Neural progenitor cell (in vitro differentiated cells): ENCODE measurements around the gene SMG1. TPM values are rescaled to one million over a fixed set of nuclear protein-coding genes. Genes with fewer than 3 reads are reported as not detected.

Experiments
- DNase-seq: peaks from one replicate; pipeline ENCODE4 v3.0.0-alpha.2; 2016; ENCODE audit warnings: low spot score
- H2AFZ ChIP-seq: fragments of 200-600 bp; sonication (generic); replicated peaks from 2 replicates; pipeline ENCODE4 v1.6.1; 2016; ENCODE audit warnings: antibody characterized with exemption
- H3F3A ChIP-seq: fragments of 200-600 bp; sonication (generic); 2 replicates; pipeline ENCODE4 v1.6.1; 2016; ENCODE audit warnings: antibody characterized with exemption, low read depth
- H3K27ac ChIP-seq: fragments of 200-600 bp; sonication (generic); 2 replicates; pipeline ENCODE4 v1.5.1; 2016; ENCODE audit warnings: mild to moderate bottlenecking
- H3K27me3 ChIP-seq: fragments of 200-600 bp; sonication (generic); 2 replicates; pipeline ENCODE4 v1.6.1; 2016; ENCODE audit warnings: mild to moderate bottlenecking, moderate library complexity
- H3K36me3 ChIP-seq: fragments of 200-600 bp; sonication (generic); 2 replicates; pipeline ENCODE4 v1.5.1; 2016
- H3K4me1 ChIP-seq: fragments of 200-600 bp; sonication (generic); 2 replicates; pipeline ENCODE4 v1.6.1; 2016; ENCODE audit warnings: mixed run types
- H3K4me2 ChIP-seq: fragments of 200-600 bp; sonication (generic); 2 replicates; pipeline ENCODE4 v1.6.1; 2016
- H3K4me3 ChIP-seq: fragments of 200-600 bp; sonication (generic); 2 replicates; pipeline ENCODE4 v1.5.1; 2016
- H3K79me2 ChIP-seq: fragments of 200-600 bp; sonication (generic); 2 replicates; pipeline ENCODE4 v1.6.1; 2016; ENCODE audit warnings: low read depth
- H3K9ac ChIP-seq: fragments of 200-600 bp; sonication (generic); 2 replicates; pipeline ENCODE4 v1.6.1; 2016
- H3K9me3 ChIP-seq: fragments of 200-600 bp; sonication (generic); 2 replicates; pipeline ENCODE4 v1.5.1; 2016; ENCODE audit warnings: low read depth
- H4K20me1 ChIP-seq: fragments of 200-600 bp; sonication (generic); 2 replicates; pipeline ENCODE4 v1.6.1; 2016; ENCODE audit warnings: low read depth
- H3K27ac Mint-ChIP-seq: 3 replicates; pipeline ENCODE4 v1.8.0; 2021; ENCODE audit warnings: mixed read lengths
- H3K27me3 Mint-ChIP-seq: 2 replicates; pipeline ENCODE4 v1.8.0; 2022; ENCODE audit warnings: low read depth, mild to moderate bottlenecking, inconsistent platforms, moderate library complexity, mixed read lengths; ENCODE audit not compliant: insufficient read depth
- H3K36me3 Mint-ChIP-seq: 3 replicates; pipeline ENCODE4 v1.8.0; 2021; ENCODE audit warnings: mixed read lengths
- H3K4me1 Mint-ChIP-seq: 3 replicates; pipeline ENCODE4 v1.8.0; 2021; ENCODE audit warnings: mixed read lengths
- H3K4me3 Mint-ChIP-seq: 3 replicates; pipeline ENCODE4 v1.8.0; 2021; ENCODE audit warnings: mild to moderate bottlenecking, moderate library complexity, mixed read lengths
- H3K9me3 Mint-ChIP-seq: 3 replicates; pipeline ENCODE4 v1.8.0; 2020; ENCODE audit warnings: mixed read lengths
- CTCF ChIP-seq: fragments of 200-600 bp; sonication (generic); IDR thresholded peaks from 2 replicates; pipeline ENCODE4 v1.5.1; 2017; ENCODE audit warnings: antibody characterized with exemption, mild to moderate bottlenecking
- EZH2 ChIP-seq: fragments of 200-600 bp; sonication (generic); IDR thresholded peaks from 2 replicates; pipeline ENCODE4 v1.6.1; 2017; ENCODE audit warnings: antibody characterized with exemption, mild to moderate bottlenecking, moderate library complexity
- EZH2phosphoT487 ChIP-seq: fragments of 200-600 bp; sonication (generic); IDR thresholded peaks from 2 replicates; pipeline ENCODE4 v1.6.1; 2017; ENCODE audit warnings: antibody characterized with exemption
- total RNA-seq: library from RNA; depleted of rRNA; stranded (reverse); fragments of >200 nt; gene quantifications from 2 replicates; pipeline ENCODE4 v1.2.3, GENCODE V29; 2015; ENCODE audit warnings: low replicate concordance

SMG1 gene
- total RNA-seq, 1 donor from 2014 or later, result 69.7 TPM

- Histone ChIP-seq H2AFZ (no peak overlapping the region), H3K79me2 (no peaks in the 10 kb centered on the region), H3K4me1 (no peaks in the 10 kb centered on the region), H3K27ac (no peak overlapping the region), H3K4me3 (no peak overlapping the region), H3K27me3 (no peaks in the 10 kb centered on the region), H4K20me1 (no peaks in the 10 kb centered on the region), H3K9ac (no peak overlapping the region), H3K9me3 (no peaks in the 10 kb centered on the region), H3K36me3 (no peaks in the 10 kb centered on the region), H3F3A (peaks cover 4% of the 10 kb centered on the region), H3K4me2 (no peak overlapping the region)
- TF ChIP-seq EZH2 (no peak), CTCF (no peak), EZH2phosphoT487 (no peak)
- no peaks in the 10 kb centered on the region for H3K36me3 Mint-ChIP-seq
- H3K4me1 Mint-ChIP-seq, result no peaks in the 10 kb centered on the region
- no peak overlapping the region for H3K27ac Mint-ChIP-seq
- DNase-seq, result no peak
- no peaks in the 10 kb centered on the region for H3K9me3 Mint-ChIP-seq
- H3K27me3 Mint-ChIP-seq, result peaks cover 2% of the 10 kb centered on the region
- no peak overlapping the region for H3K4me3 Mint-ChIP-seq
Observed at GRCh38 chr16:18938986-18939385, 12.8 kb upstream of the SMG1 start.

GRCh38 chr16:18937390-18937789 lies 11.2 kb upstream of the SMG1 start:
- peaks cover 15% of the 10 kb centered on the region for H3F3A ChIP-seq
- Mint-ChIP-seq H3K4me1 (peaks cover 14% of the 10 kb centered on the region), H3K9me3 (no peaks in the 10 kb centered on the region), H3K4me3 (no peak overlapping the region), H3K27me3 (peaks cover 2% of the 10 kb centered on the region), H3K27ac (no peak overlapping the region), H3K36me3 (no peaks in the 10 kb centered on the region)
- no peaks in the 10 kb centered on the region for H3K27me3 ChIP-seq
- no peak for TF ChIP-seq CTCF
- TF ChIP-seq EZH2phosphoT487, result no peak
- TF ChIP-seq EZH2, result no peak
- H3K4me1 ChIP-seq, result peaks cover 11% of the 10 kb centered on the region
- H3K79me2 ChIP-seq, result no peaks in the 10 kb centered on the region
- peaks cover 8% of the 10 kb centered on the region for H4K20me1 ChIP-seq
- no peak overlapping the region for H3K4me3 ChIP-seq
- no peak overlapping the region for H3K9ac ChIP-seq
- no peaks in the 10 kb centered on the region for H3K36me3 ChIP-seq
- H3K9me3 ChIP-seq, result no peaks in the 10 kb centered on the region
- no peak for DNase-seq
- H2AFZ ChIP-seq, result no peak overlapping the region
- H3K4me2 ChIP-seq, result no peak overlapping the region
- no peak overlapping the region for H3K27ac ChIP-seq

GRCh38 chr16:18936727-18937340 lies 10.6 kb upstream of the SMG1 start:
- no peak overlapping the region for H3K4me3 Mint-ChIP-seq
- H3K27ac Mint-ChIP-seq, result no peak overlapping the region

GRCh38 chr16:18933501-18933900 lies 7.3 kb upstream of the SMG1 start:
- Histone ChIP-seq H3K79me2 (no peaks in the 10 kb centered on the region), H3K9ac (no peak overlapping the region), H3K27ac (no peak overlapping the region), H3K4me2 (no peak overlapping the region), H4K20me1 (peaks cover 9% of the 10 kb centered on the region), H3K36me3 (no peaks in the 10 kb centered on the region), H3F3A (peaks cover 21% of the 10 kb centered on the region), H3K9me3 (no peaks in the 10 kb centered on the region), H3K4me3 (no peak overlapping the region), H2AFZ (no peak overlapping the region), H3K27me3 (no peaks in the 10 kb centered on the region), H3K4me1 (peaks cover 19% of the 10 kb centered on the region)
- Mint-ChIP-seq H3K36me3 (no peaks in the 10 kb centered on the region), H3K27me3 (peaks cover 2% of the 10 kb centered on the region), H3K4me1 (peaks cover 20% of the 10 kb centered on the region), H3K9me3 (no peaks in the 10 kb centered on the region), H3K27ac (no peak overlapping the region), H3K4me3 (no peak overlapping the region)
- no peak for DNase-seq
- TF ChIP-seq EZH2 (no peak), EZH2phosphoT487 (no peak), CTCF (no peak)

More at GRCh38 chr16:18936727-18937340, 10.6 kb upstream of the SMG1 start:
- peaks cover 17% of the 10 kb centered on the region for H3K4me1 Mint-ChIP-seq
- Histone ChIP-seq H3K4me3 (no peak overlapping the region), H3K27ac (no peak overlapping the region), H4K20me1 (peaks cover 9% of the 10 kb centered on the region), H3K27me3 (no peaks in the 10 kb centered on the region), H3K9ac (no peak overlapping the region), H2AFZ (no peak overlapping the region), H3K4me1 (peaks cover 16% of the 10 kb centered on the region), H3F3A (peaks cover 20% of the 10 kb centered on the region), H3K36me3 (no peaks in the 10 kb centered on the region), H3K79me2 (no peaks in the 10 kb centered on the region), H3K9me3 (no peaks in the 10 kb centered on the region), H3K4me2 (no peak overlapping the region)
- DNase-seq, result no peak
- no peaks in the 10 kb centered on the region for H3K36me3 Mint-ChIP-seq
- TF ChIP-seq EZH2phosphoT487, result no peak
- no peaks in the 10 kb centered on the region for H3K9me3 Mint-ChIP-seq
- H3K27me3 Mint-ChIP-seq, result peaks cover 2% of the 10 kb centered on the region
